OCI-LY1 (cell line): Measurements from ENCODE around the gene EML4.

Experiments
- H2AFZ ChIP-seq: fragments of 200-600 bp; sonication (generic), shearing (Covaris generic); 2 replicates; pipeline ENCODE4 v1.6.0; 2014; ENCODE audit warnings: antibody characterized with exemption, mild to moderate bottlenecking, low read length
- H3F3A ChIP-seq: fragments of 200-600 bp; sonication (generic), shearing (Covaris generic); 2 replicates; pipeline ENCODE4 v1.6.0; 2014; ENCODE audit warnings: mild to moderate bottlenecking, antibody characterized with exemption, low read length, moderate library complexity; ENCODE audit not compliant: insufficient read depth
- H3K27ac ChIP-seq: fragments of 200-600 bp; sonication (generic); 2 replicates; pipeline ENCODE4 v1.5.1; 2014; ENCODE audit warnings: low read length, mixed run types, mild to moderate bottlenecking, low read depth; ENCODE audit not compliant: poor library complexity, severe bottlenecking
- H3K27me3 ChIP-seq: fragments of 200-600 bp; sonication (generic); 2 replicates; pipeline ENCODE4 v1.6.0; 2014; ENCODE audit warnings: antibody characterized with exemption, mild to moderate bottlenecking, low read length, moderate library complexity; ENCODE audit not compliant: insufficient read depth
- H3K36me3 ChIP-seq: fragments of 200-600 bp; sonication (generic); 2 replicates; pipeline ENCODE4 v1.6.1; 2014; ENCODE audit warnings: mild to moderate bottlenecking, antibody characterized with exemption, low read length, moderate library complexity, mixed read lengths; ENCODE audit not compliant: insufficient read depth
- H3K4me1 ChIP-seq: fragments of 200-600 bp; sonication (generic); 2 replicates; pipeline ENCODE4 v1.5.1; 2014; ENCODE audit warnings: mild to moderate bottlenecking, low read length, moderate library complexity; ENCODE audit not compliant: insufficient read depth, severe bottlenecking
- H3K4me2 ChIP-seq: fragments of 200-600 bp; sonication (generic), shearing (Covaris generic); 2 replicates; pipeline ENCODE4 v1.6.1; 2014; ENCODE audit warnings: low read length
- H3K4me3 ChIP-seq: fragments of 200-600 bp; sonication (generic); 2 replicates; pipeline ENCODE4 v1.5.1; 2014; ENCODE audit warnings: low read length, low read depth, mild to moderate bottlenecking, mixed read lengths; ENCODE audit not compliant: poor library complexity, severe bottlenecking
- H3K79me2 ChIP-seq: fragments of 200-600 bp; shearing (Covaris generic); 2 replicates; pipeline ENCODE4 v1.6.1; 2016; ENCODE audit warnings: mixed run types, low read length, mixed read lengths; ENCODE audit not compliant: insufficient read depth
- H3K9ac ChIP-seq: fragments of 200-600 bp; sonication (generic), shearing (Covaris generic); 2 replicates; pipeline ENCODE4 v1.6.1; 2014; ENCODE audit warnings: mild to moderate bottlenecking, low read length, mixed read lengths
- H3K9me2 ChIP-seq: fragments of 200-600 bp; sonication (generic), shearing (Covaris generic); 2 replicates; pipeline ENCODE4 v1.6.1; 2014; ENCODE audit warnings: low read depth, mild to moderate bottlenecking, low read length, mixed read lengths
- H3K9me3 ChIP-seq: fragments of 200-600 bp; shearing (Covaris generic); 2 replicates; pipeline ENCODE4 v1.6.1; 2014; ENCODE audit warnings: low read length, mixed read lengths
- H4K20me1 ChIP-seq: fragments of 200-600 bp; sonication (generic), shearing (Covaris generic); 2 replicates; pipeline ENCODE4 v1.6.0; 2016; ENCODE audit warnings: mild to moderate bottlenecking, low read length; ENCODE audit not compliant: insufficient read depth
- CTCF ChIP-seq: fragments of 200-600 bp; sonication (generic), shearing (Covaris generic); IDR thresholded peaks from 2 replicates; pipeline ENCODE4 v1.5.1; 2017; ENCODE audit warnings: mild to moderate bottlenecking, antibody characterized with exemption, low read length, moderate library complexity, mixed read lengths
- EZH2 ChIP-seq: fragments of 200-600 bp; sonication (generic), shearing (Covaris generic); IDR thresholded peaks from 2 replicates; pipeline ENCODE4 v1.8.0; 2017; ENCODE audit warnings: borderline replicate concordance, mixed run types, mild to moderate bottlenecking, antibody characterized with exemption, low read length, moderate library complexity, mixed read lengths

EML4 gene

GRCh38 chr2:42186945-42187632 is 17.9 kb downstream of the EML4 start:
- H3K27ac ChIP-seq = no peak overlapping the region
- H3K4me2 ChIP-seq = no peak overlapping the region
- H3K27me3 ChIP-seq = no peaks in the 10 kb centered on the region
- TF ChIP-seq CTCF (no peak), EZH2 (no peak)
- no peaks in the 10 kb centered on the region for H3K9me3 ChIP-seq
- H2AFZ ChIP-seq = no peak overlapping the region
- no peaks in the 10 kb centered on the region for H3K36me3 ChIP-seq
- H3K79me2 ChIP-seq = no peaks in the 10 kb centered on the region
- H3K4me3 ChIP-seq = no peak overlapping the region
- H3K4me1 ChIP-seq = peaks cover 17% of the 10 kb centered on the region
- H3K9ac ChIP-seq = no peak overlapping the region
- H3K9me2 ChIP-seq = no peaks in the 10 kb centered on the region
- H4K20me1 ChIP-seq = no peaks in the 10 kb centered on the region
- H3F3A ChIP-seq = no peaks in the 10 kb centered on the region

- no peak overlapping the region for H3K27ac ChIP-seq
- H3K9me2 ChIP-seq = no peaks in the 10 kb centered on the region
- no peaks in the 10 kb centered on the region for H3K36me3 ChIP-seq
- no peak overlapping the region for H3K4me2 ChIP-seq
- no peaks in the 10 kb centered on the region for H3K9me3 ChIP-seq
- no peak overlapping the region for H3K9ac ChIP-seq
- no peaks in the 10 kb centered on the region for H3K79me2 ChIP-seq
- peaks cover 9% of the 10 kb centered on the region for H3K4me1 ChIP-seq
- TF ChIP-seq EZH2 = no peak
- TF ChIP-seq CTCF = no peak
- no peak overlapping the region for H2AFZ ChIP-seq
- no peak overlapping the region for H3K4me3 ChIP-seq
- no peaks in the 10 kb centered on the region for H3K27me3 ChIP-seq
- H4K20me1 ChIP-seq = no peaks in the 10 kb centered on the region
- H3F3A ChIP-seq = no peaks in the 10 kb centered on the region
Observed at GRCh38 chr2:42187886-42188285, 18.7 kb downstream of the EML4 start.

GRCh38 chr2:42189235-42189566 is 20.0 kb downstream of the EML4 start:
- no peak overlapping the region for H2AFZ ChIP-seq
- H3F3A ChIP-seq = no peaks in the 10 kb centered on the region
- no peaks in the 10 kb centered on the region for H3K36me3 ChIP-seq
- TF ChIP-seq CTCF = no peak
- no peak for TF ChIP-seq EZH2
- no peak overlapping the region for H3K4me2 ChIP-seq
- H3K79me2 ChIP-seq = no peaks in the 10 kb centered on the region
- H4K20me1 ChIP-seq = no peaks in the 10 kb centered on the region
- H3K27ac ChIP-seq = no peak overlapping the region
- no peak overlapping the region for H3K9ac ChIP-seq
- peaks cover 7% of the 10 kb centered on the region for H3K4me1 ChIP-seq
- H3K9me3 ChIP-seq = no peaks in the 10 kb centered on the region
- no peaks in the 10 kb centered on the region for H3K27me3 ChIP-seq
- no peaks in the 10 kb centered on the region for H3K9me2 ChIP-seq
- no peak overlapping the region for H3K4me3 ChIP-seq
